HEK293T (cell line): Measurements from ENCODE around the gene HK1.
A peak's percentile ranks its signal among the peaks of the same experiment; 100 is the strongest.

Experiments used
- CTCF ChIA-PET: fragments of 350-600 bp; formaldehyde crosslinking; extraction: SDS; loops from one replicate; lab custom pipeline; 2021; ENCODE audit warnings: antibody characterized with exemption, inconsistent platforms; lab: Yijun Ruan, JAX
- POLR2A ChIA-PET: fragments of 350-600 bp; formaldehyde crosslinking; extraction: SDS; loops from one replicate; lab custom pipeline; 2020; ENCODE audit warnings: antibody characterized with exemption, inconsistent platforms; lab: Yijun Ruan, JAX
- DNase-seq: peaks from one replicate; pipeline ENCODE4 v3.0.0; 2012; ENCODE audit warnings: mixed read lengths; ENCODE audit errors: extremely low spot score
- ARNT ChIP-seq: fragments of 450-650 bp; IDR thresholded peaks from 2 replicates; pipeline ENCODE4 v1.6.1; 2017; ENCODE audit warnings: mild to moderate bottlenecking
- BHLHE40 ChIP-seq: fragments of 450-650 bp; IDR thresholded peaks from 2 replicates; pipeline ENCODE4 v1.6.1; 2016; ENCODE audit warnings: mild to moderate bottlenecking, moderate library complexity, borderline replicate concordance
- CTBP1 ChIP-seq: fragments of 450-650 bp; IDR thresholded peaks from 2 replicates; pipeline ENCODE4 v1.6.1; 2016; ENCODE audit warnings: borderline replicate concordance
- ELF4 ChIP-seq: fragments of 450-650 bp; IDR thresholded peaks from 2 replicates; pipeline ENCODE4 v1.6.1; 2017; ENCODE audit warnings: antibody characterized with exemption
- FOXA1 ChIP-seq: fragments of 450-650 bp; IDR thresholded peaks from 2 replicates; pipeline ENCODE4 v1.6.1; 2016; ENCODE audit warnings: mild to moderate bottlenecking
- FOXK2 ChIP-seq: fragments of 450-650 bp; IDR thresholded peaks from 2 replicates; pipeline ENCODE4 v1.6.1; 2016; ENCODE audit warnings: mild to moderate bottlenecking
- FOXM1 ChIP-seq: fragments of 450-650 bp; IDR thresholded peaks from 2 replicates; pipeline ENCODE4 v1.6.1; 2017; ENCODE audit warnings: mild to moderate bottlenecking, borderline replicate concordance
- HDGF ChIP-seq: fragments of 450-650 bp; IDR thresholded peaks from 2 replicates; pipeline ENCODE4 v1.6.1; 2017; ENCODE audit warnings: antibody characterized with exemption, borderline replicate concordance
- L3MBTL2 ChIP-seq: fragments of 450-650 bp; conservative IDR thresholded peaks from 2 replicates; pipeline ENCODE4 v1.6.1; 2016; ENCODE audit warnings: mild to moderate bottlenecking
- LEF1 ChIP-seq: fragments of 450-650 bp; IDR thresholded peaks from 2 replicates; pipeline ENCODE4 v1.6.1; 2017; ENCODE audit warnings: mild to moderate bottlenecking, borderline replicate concordance
- NFRKB ChIP-seq: fragments of 450-650 bp; IDR thresholded peaks from 2 replicates; pipeline ENCODE4 v1.6.1; 2016; ENCODE audit warnings: mild to moderate bottlenecking, moderate library complexity
- PKNOX1 ChIP-seq: fragments of 450-650 bp; IDR thresholded peaks from 2 replicates; pipeline ENCODE4 v1.6.1; 2016
- SP1 ChIP-seq: fragments of 450-650 bp; IDR thresholded peaks from 2 replicates; pipeline ENCODE4 v1.6.1; 2017
- SUZ12 ChIP-seq: fragments of 450-650 bp; IDR thresholded peaks from 2 replicates; pipeline ENCODE4 v1.6.1; 2016; ENCODE audit warnings: mild to moderate bottlenecking
- TARDBP ChIP-seq: fragments of 450-650 bp; IDR thresholded peaks from 2 replicates; pipeline ENCODE4 v1.6.1; 2016
- ZNF384 ChIP-seq: fragments of 450-650 bp; IDR thresholded peaks from 2 replicates; pipeline ENCODE4 v1.6.1; 2016

Gene HK1

GRCh38 chr10:69278446-69278963 lies at the start of gene HK1:
Gene HK1, plus strand, starts transcription at chr10:69278496.
- ChIA-PET CTCF (no interaction called here), POLR2A (no interaction called here)
- no peak for TF ChIP-seq FOXK2
- no peak for TF ChIP-seq FOXA1
- TF ChIP-seq LEF1 = no peak
- no peak for TF ChIP-seq ZNF384
- TF ChIP-seq SP1 = no peak
- TF ChIP-seq CTBP1 = no peak

GRCh38 chr10:69229616-69229916 lies 48.7 kb upstream of the HK1 start:
- DNase-seq = no peak
- TF ChIP-seq TARDBP (no peak), LEF1 (no peak), SP1 (no peak), PKNOX1 (no peak), ELF4 (no peak), L3MBTL2 (no peak), FOXK2 (no peak), SUZ12 (no peak), ARNT (no peak), CTBP1 (no peak), BHLHE40 (no peak), FOXA1 (no peak), FOXM1 (no peak), NFRKB (no peak), ZNF384 (no peak), HDGF (no peak)
- ChIA-PET POLR2A (no interaction called here), CTCF (interaction anchor here (0.6 kb wide), 1 partner anchor 80 kb away, joined by 4 read pairs; no protein-coding TSS in a partner anchor)

More at GRCh38 chr10:69278446-69278963, at the start of gene HK1:
- no peak for DNase-seq

- CTCF ChIA-PET = no interaction called here
- no peak for DNase-seq
- TF ChIP-seq FOXM1 (no peak), ELF4 (no peak), BHLHE40 (no peak), SUZ12 (no peak), ZNF384 (no peak), L3MBTL2 (no peak), FOXK2 (no peak), TARDBP (no peak), CTBP1 (no peak), LEF1 (no peak), SP1 (no peak), FOXA1 (no peak), NFRKB (no peak), HDGF (no peak), ARNT (no peak), PKNOX1 (no peak)
- POLR2A ChIA-PET = no interaction called here
These were observed 48.2 kb upstream of the HK1 start for GRCh38 chr10:69230128-69230527.

- no peak for DNase-seq
- ChIA-PET CTCF (interaction anchor here (1.4 kb wide), 1 partner anchor 158 kb away, joined by 3 read pairs; no protein-coding TSS in a partner anchor), POLR2A (no interaction called here)
- no peak for TF ChIP-seq LEF1
- no peak for TF ChIP-seq ARNT
- TF ChIP-seq HDGF = no peak
These were observed 46.0 kb upstream of the HK1 start for GRCh38 chr10:69232252-69232651.

GRCh38 chr10:69232736-69233480 lies 45.4 kb upstream of the HK1 start:
- ChIA-PET CTCF (no interaction called here), POLR2A (no interaction called here)
- no peak for DNase-seq

GRCh38 chr10:69234447-69234846 lies 43.8 kb upstream of the HK1 start:
- DNase-seq = no peak
- ChIA-PET POLR2A (no interaction called here), CTCF (no interaction called here)
- no peak for TF ChIP-seq ARNT
- no peak for TF ChIP-seq FOXA1
- no peak for TF ChIP-seq L3MBTL2
- TF ChIP-seq PKNOX1 = 0 out of 2 replicates have a peak, but pooled peaks have one; percentile 25

More at GRCh38 chr10:69232736-69233480, 45.4 kb upstream of the HK1 start:
- TF ChIP-seq CTBP1 (no peak), HDGF (no peak), ZNF384 (no peak), FOXK2 (no peak), TARDBP (no peak), SP1 (no peak), SUZ12 (no peak)
